Measurements from ENCODE around the gene NXPE2. TPM values are rescaled to one million over a fixed set of nuclear protein-coding genes. Genes with fewer than 3 reads are reported as not detected.
A peak's percentile ranks its signal among the peaks of the same experiment; 100 is the strongest.

Gene NXPE2
- total RNA-seq, 2 donors from 2014 or later = 22.2 to 33.8 TPM

- no peaks in the 10 kb centered on the region for H3K4me1 ChIP-seq
- H3K4me3 ChIP-seq = no peak overlapping the region
- peak overlapping the region in 1 of 2 donors; percentile 9 for H3K9ac ChIP-seq (ENCODE audit: low read depth in 2 of 2, low read length in 2 of 2)
- no peak overlapping the region for H3K27ac ChIP-seq
- H3K9me3 ChIP-seq = no peaks in the 10 kb centered on the region
- intact Hi-C loops (cut with DNase I) = no loop called here
- TF ChIP-seq, protein P1, sequence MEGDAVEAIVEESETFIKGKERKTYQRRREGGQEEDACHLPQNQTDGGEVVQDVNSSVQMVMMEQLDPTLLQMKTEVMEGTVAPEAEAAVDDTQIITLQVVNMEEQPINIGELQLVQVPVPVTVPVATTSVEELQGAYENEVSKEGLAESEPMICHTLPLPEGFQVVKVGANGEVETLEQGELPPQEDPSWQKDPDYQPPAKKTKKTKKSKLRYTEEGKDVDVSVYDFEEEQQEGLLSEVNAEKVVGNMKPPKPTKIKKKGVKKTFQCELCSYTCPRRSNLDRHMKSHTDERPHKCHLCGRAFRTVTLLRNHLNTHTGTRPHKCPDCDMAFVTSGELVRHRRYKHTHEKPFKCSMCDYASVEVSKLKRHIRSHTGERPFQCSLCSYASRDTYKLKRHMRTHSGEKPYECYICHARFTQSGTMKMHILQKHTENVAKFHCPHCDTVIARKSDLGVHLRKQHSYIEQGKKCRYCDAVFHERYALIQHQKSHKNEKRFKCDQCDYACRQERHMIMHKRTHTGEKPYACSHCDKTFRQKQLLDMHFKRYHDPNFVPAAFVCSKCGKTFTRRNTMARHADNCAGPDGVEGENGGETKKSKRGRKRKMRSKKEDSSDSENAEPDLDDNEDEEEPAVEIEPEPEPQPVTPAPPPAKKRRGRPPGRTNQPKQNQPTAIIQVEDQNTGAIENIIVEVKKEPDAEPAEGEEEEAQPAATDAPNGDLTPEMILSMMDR (IDR thresholded peaks at IDR 0.05) = no peak
- no peaks in the 10 kb centered on the region for H3K36me3 ChIP-seq
- H3K27me3 ChIP-seq = no peaks in the 10 kb centered on the region
- no peak for DNase-seq
Observed at GRCh38 chr11:114664641-114665040, 13.7 kb upstream of the NXPE2 start.

DNA sequence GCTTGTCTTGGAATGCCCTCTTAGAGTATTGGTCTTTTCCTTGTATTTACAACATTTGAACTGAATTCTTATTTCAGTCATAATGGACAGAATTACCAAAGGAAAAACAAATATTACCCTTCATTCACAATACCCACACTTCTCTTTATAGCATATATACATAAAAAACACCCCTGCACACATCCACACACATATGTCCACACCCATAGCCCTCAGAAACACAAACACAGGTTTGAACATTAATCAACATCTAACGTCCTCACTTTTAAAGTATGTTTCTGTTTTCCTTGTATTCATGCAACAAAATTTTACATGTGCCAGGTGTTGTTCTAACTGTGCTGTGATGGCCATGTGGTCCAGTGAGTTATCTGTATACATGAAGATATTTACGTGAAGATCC, 11.6 kb upstream of the NXPE2 start:
- Histone ChIP-seq H3K9me3 (no peaks in the 10 kb centered on the region), H3K9ac (ENCODE audit: low read depth in 2 of 2, low read length in 2 of 2) (no peak overlapping the region), H3K4me1 (no peaks in the 10 kb centered on the region), H3K27ac (peak overlapping the region; percentile 71), H3K27me3 (no peaks in the 10 kb centered on the region), H3K36me3 (no peaks in the 10 kb centered on the region), H3K4me3 (no peak overlapping the region)
- TF ChIP-seq, protein P1 (IDR thresholded peaks at IDR 0.05) = no peak
- no peak for DNase-seq
- intact Hi-C loops (cut with DNase I) = no loop called here

DNA sequence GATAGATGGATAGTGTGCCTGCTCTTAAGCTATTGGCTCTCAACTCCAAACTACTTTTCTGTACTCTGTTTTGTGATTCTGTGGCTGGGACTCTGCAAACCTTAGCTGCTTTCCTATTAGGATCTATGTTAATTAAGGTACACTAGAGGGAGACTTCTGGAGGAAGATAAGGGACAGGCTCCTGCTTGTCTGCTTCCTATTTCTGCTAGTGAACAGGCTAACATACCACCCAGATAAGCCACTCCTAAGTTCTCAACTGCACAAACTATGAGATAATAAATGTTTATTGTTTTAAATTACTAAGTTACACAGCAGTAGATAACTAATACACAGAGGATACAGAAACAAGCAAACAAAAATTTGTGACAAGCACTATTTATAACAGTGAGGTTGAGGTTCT, 10.2 kb upstream of the NXPE2 start:
- H3K36me3 ChIP-seq = no peaks in the 10 kb centered on the region
- H3K27me3 ChIP-seq = no peaks in the 10 kb centered on the region
- intact Hi-C loops (cut with DNase I) = no loop called here
- TF ChIP-seq, protein P1 (IDR thresholded peaks at IDR 0.05) = no peak
- DNase-seq = no peak
- H3K9me3 ChIP-seq = no peaks in the 10 kb centered on the region
- H3K27ac ChIP-seq = peak overlapping the region; percentile 71
- no peak overlapping the region for H3K4me3 ChIP-seq
- no peak overlapping the region for H3K9ac ChIP-seq (ENCODE audit: low read depth in 2 of 2, low read length in 2 of 2)
- no peaks in the 10 kb centered on the region for H3K4me1 ChIP-seq

DNA sequence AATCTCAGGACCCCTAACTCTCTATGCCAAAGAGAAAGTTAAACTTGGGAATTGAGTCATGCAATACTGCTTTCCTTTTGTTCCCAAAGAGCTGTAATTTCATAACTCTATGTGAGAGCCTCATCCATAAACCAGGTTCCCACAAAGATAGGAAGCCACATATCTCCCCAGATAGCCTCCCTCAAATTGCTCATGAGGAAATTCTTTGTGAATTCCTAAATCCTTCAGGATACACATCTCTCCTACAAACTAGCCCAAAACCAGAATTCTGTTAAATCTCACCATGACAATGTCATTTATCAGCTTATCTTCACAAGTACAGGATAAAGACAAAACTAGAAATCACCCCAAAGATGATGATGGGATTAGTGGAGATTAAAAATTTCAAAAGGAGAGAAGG, 4.7 kb upstream of the NXPE2 start:
- Histone ChIP-seq H3K9me3 (no peaks in the 10 kb centered on the region), H3K36me3 (no peaks in the 10 kb centered on the region), H3K4me1 (no peaks in the 10 kb centered on the region), H3K27ac (no peak overlapping the region), H3K27me3 (no peaks in the 10 kb centered on the region), H3K9ac (ENCODE audit: low read depth in 2 of 2, low read length in 2 of 2) (no peak overlapping the region), H3K4me3 (no peak overlapping the region)
- DNase-seq = no peak
- TF ChIP-seq, protein P1 (IDR thresholded peaks at IDR 0.05) = no peak
- intact Hi-C loops (cut with DNase I) = no loop called here

DNA sequence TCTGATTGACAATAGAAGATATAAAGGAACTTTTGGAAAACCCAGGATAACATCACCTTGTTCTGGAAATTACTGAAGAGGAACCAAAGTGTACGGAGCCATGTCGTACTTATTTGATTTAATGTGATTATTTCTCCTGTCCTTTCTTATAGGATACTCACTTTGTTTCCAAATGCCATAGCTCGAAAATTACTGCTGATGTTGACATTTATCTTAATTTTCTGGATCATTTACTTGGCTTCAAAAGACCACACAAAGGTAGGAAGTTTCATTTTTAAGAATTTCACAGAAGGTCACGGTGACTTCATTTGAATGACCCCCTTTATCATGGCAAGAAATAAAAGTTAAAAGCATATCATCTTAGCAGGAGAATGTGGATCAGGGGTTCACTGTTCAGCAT, 1.2 kb downstream of the NXPE2 start:
- TF ChIP-seq, protein P1 (IDR thresholded peaks at IDR 0.05) = no peak
- H3K36me3 ChIP-seq = no peaks in the 10 kb centered on the region
- H3K4me3 ChIP-seq = no peak overlapping the region
- intact Hi-C loops (cut with DNase I) = no loop called here
- H3K9me3 ChIP-seq = no peaks in the 10 kb centered on the region
- H3K27me3 ChIP-seq = no peaks in the 10 kb centered on the region
- H3K4me1 ChIP-seq = no peaks in the 10 kb centered on the region
- peak overlapping the region; percentile 85 for H3K27ac ChIP-seq
- no peak for DNase-seq
- peak overlapping the region in 1 of 2 donors; percentile 76 for H3K9ac ChIP-seq (ENCODE audit: low read depth in 2 of 2, low read length in 2 of 2)

DNA sequence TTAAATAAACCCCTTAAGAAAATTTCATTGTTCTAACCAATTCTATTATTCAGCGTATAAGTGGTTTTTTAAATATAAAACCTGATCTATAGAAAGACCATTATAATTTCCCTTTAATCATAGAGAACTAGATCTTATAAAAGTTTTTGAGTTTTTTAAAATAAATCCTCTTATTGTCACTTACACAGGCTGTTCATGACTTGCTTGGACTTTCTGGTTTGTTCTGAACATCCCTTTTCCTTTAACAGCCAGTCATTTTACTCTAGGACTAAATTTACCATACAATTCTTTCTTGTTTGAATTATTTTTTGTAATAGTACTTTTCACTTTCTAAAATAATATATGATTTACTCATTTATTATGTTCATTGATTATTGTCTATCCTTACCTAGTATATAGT, 4.7 kb downstream of the NXPE2 start:
- H3K4me1 ChIP-seq = no peaks in the 10 kb centered on the region
- H3K27ac ChIP-seq = no peak overlapping the region
- no peak overlapping the region for H3K9ac ChIP-seq (ENCODE audit: low read depth in 2 of 2, low read length in 2 of 2)
- no peaks in the 10 kb centered on the region for H3K27me3 ChIP-seq
- H3K4me3 ChIP-seq = no peak overlapping the region
- DNase-seq = no peak
- no peaks in the 10 kb centered on the region for H3K9me3 ChIP-seq
- TF ChIP-seq, protein P1 (IDR thresholded peaks at IDR 0.05) = no peak
- intact Hi-C loops (cut with DNase I) = no loop called here
- H3K36me3 ChIP-seq = no peaks in the 10 kb centered on the region

All from colonic mucosa (tissue), 4 donors.